Endothelial cell of umbilical vein (primary cell): ENCODE data around the gene CACNA1C.

Source experiments
- EZH2 ChIP-seq: IDR thresholded peaks from 2 replicates; pipeline ENCODE4 v1.6.1; 2012; ENCODE audit warnings: borderline replicate concordance, low read depth, mild to moderate bottlenecking, moderate library complexity, low read length, inconsistent platforms; ENCODE audit not compliant: severe bottlenecking
- POLR2AphosphoS5 ChIP-seq: IDR thresholded peaks from 2 replicates; pipeline ENCODE4 v1.6.1; 2012; ENCODE audit warnings: low read depth, mild to moderate bottlenecking, control low read depth, low read length, moderate library complexity; ENCODE audit not compliant: insufficient read depth
- TF ChIP-seq, protein P1 (sequence below), 2 donors: IDR thresholded peaks; 1 replicate in 1 of 2; 2 replicates in 1 of 2; pipeline ENCODE4 v1.5.1; 2011; ENCODE audit warnings: low read length in 2 of 2, mild to moderate bottlenecking in 2 of 2, moderate library complexity in 2 of 2, control low read depth in 1 of 2, inconsistent platforms in 1 of 2, low read depth in 1 of 2; ENCODE audit not compliant: insufficient read depth in 1 of 2; ENCODE audit errors: extremely low read depth in 1 of 2

DNA sequence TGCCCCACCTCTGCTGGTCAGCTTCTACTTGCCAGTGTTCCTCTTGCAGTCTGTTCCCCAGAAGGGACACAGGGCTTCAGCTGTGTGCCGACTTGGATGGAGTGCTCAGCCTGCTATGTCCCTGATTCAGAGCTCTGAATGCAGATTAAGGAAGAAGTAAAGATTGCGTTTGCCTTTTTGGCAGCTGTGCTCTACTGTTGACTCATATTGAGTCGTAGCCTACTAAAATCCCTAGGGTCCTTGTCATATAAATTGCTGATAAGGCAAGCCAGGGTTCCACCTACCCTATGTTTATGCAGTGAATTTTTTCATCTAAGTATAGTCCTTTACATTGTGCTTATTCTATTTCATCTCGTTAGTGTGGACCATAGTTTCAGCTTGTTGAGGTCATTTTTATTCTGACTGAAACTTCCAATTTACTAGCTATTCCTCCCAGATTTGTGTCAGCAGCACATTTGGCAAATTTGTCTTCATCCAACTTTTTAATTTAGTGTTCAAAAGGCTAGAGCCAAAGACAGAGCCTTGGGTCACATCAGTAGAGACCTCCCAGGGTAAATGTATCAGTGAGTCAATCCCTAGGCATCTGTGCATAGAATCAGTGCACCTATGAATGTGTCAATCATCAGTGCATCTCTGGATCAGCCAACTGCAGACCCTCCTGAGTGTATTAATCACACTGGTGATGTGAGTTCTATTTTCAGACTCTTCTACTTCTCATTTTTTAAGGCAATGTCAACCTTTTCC is 31.9 kb downstream of the CACNA1C start:
- TF ChIP-seq, protein P1, sequence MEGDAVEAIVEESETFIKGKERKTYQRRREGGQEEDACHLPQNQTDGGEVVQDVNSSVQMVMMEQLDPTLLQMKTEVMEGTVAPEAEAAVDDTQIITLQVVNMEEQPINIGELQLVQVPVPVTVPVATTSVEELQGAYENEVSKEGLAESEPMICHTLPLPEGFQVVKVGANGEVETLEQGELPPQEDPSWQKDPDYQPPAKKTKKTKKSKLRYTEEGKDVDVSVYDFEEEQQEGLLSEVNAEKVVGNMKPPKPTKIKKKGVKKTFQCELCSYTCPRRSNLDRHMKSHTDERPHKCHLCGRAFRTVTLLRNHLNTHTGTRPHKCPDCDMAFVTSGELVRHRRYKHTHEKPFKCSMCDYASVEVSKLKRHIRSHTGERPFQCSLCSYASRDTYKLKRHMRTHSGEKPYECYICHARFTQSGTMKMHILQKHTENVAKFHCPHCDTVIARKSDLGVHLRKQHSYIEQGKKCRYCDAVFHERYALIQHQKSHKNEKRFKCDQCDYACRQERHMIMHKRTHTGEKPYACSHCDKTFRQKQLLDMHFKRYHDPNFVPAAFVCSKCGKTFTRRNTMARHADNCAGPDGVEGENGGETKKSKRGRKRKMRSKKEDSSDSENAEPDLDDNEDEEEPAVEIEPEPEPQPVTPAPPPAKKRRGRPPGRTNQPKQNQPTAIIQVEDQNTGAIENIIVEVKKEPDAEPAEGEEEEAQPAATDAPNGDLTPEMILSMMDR (IDR thresholded peaks at IDR 0.05; ENCODE audit: extremely low read depth in 1 of 2, insufficient read depth in 1 of 2, low read depth in 1 of 2, low read length in 2 of 2): no peak
- TF ChIP-seq POLR2AphosphoS5 (no peak), EZH2 (no peak)
